COLO668 (cell line): ENCODE results near the gene ZSCAN21.
A peak's percentile ranks its signal among the peaks of the same experiment; 100 is the strongest.
"Not testable (repeated sequence)": the region's sequence is repeated elsewhere in the genome, so short reads cannot be mapped to it uniquely, and the experiment has no call there.

Source experiments
- DNase-seq: peaks from one replicate; lab custom pipeline; 2025; ENCODE audit not compliant: unreplicated experiment; lab: John Stamatoyannopoulos, UW

Gene ZSCAN21

GRCh38 chr7:100049441-100050291 lies at the start of gene ZSCAN21:
TSS of gene ZSCAN21 (plus strand) at chr7:100049774. CDS start at chr7:100057007, 7,233 bp downstream.
- DNase-seq, result peak; percentile 85

- DNase-seq, result no peak
Observed at GRCh38 chr7:100000239-100000638, 49.3 kb upstream of the ZSCAN21 start.

- peak; percentile 88 for DNase-seq
Observed at GRCh38 chr7:100003711-100004661, 45.6 kb upstream of the ZSCAN21 start.

- no peak for DNase-seq
Observed at GRCh38 chr7:100007887-100008286, 41.7 kb upstream of the ZSCAN21 start.

- DNase-seq, result no peak
Observed at GRCh38 chr7:100008525-100008924, 41.0 kb upstream of the ZSCAN21 start.

GRCh38 chr7:100009952-100010351 lies 39.6 kb upstream of the ZSCAN21 start:
- not testable (repeated sequence) for DNase-seq

- DNase-seq, result no peak
Observed at GRCh38 chr7:100010901-100011300, 38.7 kb upstream of the ZSCAN21 start.

GRCh38 chr7:100011516-100011915 lies 38.1 kb upstream of the ZSCAN21 start:
- no peak for DNase-seq

- DNase-seq, result not testable (repeated sequence)
Observed at GRCh38 chr7:100012385-100013327, 36.9 kb upstream of the ZSCAN21 start.

GRCh38 chr7:100013328-100013676 lies 36.3 kb upstream of the ZSCAN21 start:
- peak; percentile 10 for DNase-seq

GRCh38 chr7:100015232-100016214 lies 34.1 kb upstream of the ZSCAN21 start, which contains the start of gene ZKSCAN1:
TSS of gene ZKSCAN1 (plus strand) at chr7:100015596. CDS start at chr7:100023507, 7,911 bp downstream.
- DNase-seq, result peak; percentile 93

GRCh38 chr7:100016215-100016901 lies 33.2 kb upstream of the ZSCAN21 start:
- DNase-seq, result no peak

GRCh38 chr7:100017300-100017699 lies 32.3 kb upstream of the ZSCAN21 start:
- DNase-seq, result no peak

GRCh38 chr7:100017875-100018274 lies 31.7 kb upstream of the ZSCAN21 start:
- DNase-seq, result no peak

GRCh38 chr7:100019908-100020307 lies 29.7 kb upstream of the ZSCAN21 start:
- DNase-seq, result no peak

- no peak for DNase-seq
Observed at GRCh38 chr7:100021297-100021696, 28.3 kb upstream of the ZSCAN21 start.

- DNase-seq, result peak; percentile 71
Observed at GRCh38 chr7:100022621-100023020, 27.0 kb upstream of the ZSCAN21 start.

- DNase-seq, result no peak
Observed at GRCh38 chr7:100023526-100023925, 26.0 kb upstream of the ZSCAN21 start.
